GM21786 (cell line): Measurements from ENCODE around the gene APOBEC3H.

Source experiments
- ATAC-seq: cut with Tn5 transposase; IDR thresholded peaks from one replicate; pipeline ENCODE4 v1.9.1; 2021; ENCODE audit not compliant: unreplicated experiment

The APOBEC3H gene

GRCh38 chr22:39081016-39081415 lies 16.0 kb upstream of the APOBEC3H start:
- ATAC-seq: no peak

DNA sequence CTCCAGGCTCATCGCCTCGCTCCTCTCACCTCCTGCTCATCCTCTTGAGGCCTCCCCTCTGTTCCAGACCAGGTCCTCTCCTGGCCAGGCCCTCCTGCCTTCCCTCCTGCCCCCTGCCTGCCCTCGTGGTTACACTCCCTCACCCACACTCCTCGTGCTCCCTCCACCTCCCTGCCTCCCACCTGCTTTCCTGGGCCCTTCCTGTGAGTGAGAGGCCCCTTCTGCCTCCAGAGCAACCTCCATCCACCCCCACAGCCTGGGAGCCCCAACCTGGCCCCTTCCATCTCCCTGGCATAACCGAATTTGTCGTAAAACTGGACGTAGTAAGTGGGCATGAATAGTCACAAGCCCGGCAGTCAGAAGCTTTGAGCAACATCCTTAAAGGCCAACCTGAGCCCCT lies 15.4 kb upstream of the APOBEC3H start:
- no peak for ATAC-seq

DNA sequence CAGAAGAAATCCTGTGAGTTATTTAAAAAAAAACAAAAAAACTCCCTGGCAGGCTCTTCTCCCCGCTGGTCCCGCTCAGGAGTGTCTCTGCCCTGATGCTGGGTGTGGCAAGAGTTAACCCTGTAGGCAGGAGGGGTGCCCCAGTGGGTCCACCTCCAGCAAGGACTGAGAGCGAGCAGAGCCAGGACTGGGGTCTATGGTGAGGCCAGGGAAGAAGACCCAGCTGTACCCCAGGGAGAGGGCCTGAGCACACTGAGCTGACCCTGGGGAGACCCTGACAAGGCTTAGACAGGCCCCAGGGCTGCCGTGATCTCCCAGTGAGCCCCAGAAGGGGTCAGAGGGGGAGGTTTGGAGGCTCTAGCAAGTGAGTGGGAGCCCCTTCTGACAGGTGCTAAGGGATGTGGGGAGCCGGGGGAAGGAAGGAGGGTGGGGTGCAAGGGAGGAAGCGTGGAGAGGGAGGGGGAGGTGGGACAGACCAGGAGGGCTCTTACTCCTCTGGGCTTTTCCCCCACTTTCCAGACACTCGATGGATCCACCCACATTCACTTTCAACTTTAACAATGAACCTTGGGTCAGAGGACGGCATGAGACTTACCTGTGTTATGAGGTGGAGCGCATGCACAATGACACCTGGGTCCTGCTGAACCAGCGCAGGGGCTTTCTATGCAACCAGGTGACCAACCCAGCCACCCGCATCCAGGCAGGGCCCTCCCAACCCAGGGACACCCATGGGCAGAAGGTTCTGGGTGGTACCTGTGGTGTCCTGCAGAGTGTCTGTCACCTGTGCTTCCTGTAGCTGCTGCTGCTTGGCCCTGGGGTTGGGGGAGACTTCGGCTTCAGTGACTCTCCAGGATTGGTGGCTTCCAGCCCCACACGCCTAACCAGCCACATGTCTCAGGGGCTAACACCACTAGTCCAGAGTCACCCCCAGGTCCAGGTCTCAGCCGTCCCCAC lies 13.6 kb upstream of the APOBEC3H start:
- ATAC-seq: no peak

DNA sequence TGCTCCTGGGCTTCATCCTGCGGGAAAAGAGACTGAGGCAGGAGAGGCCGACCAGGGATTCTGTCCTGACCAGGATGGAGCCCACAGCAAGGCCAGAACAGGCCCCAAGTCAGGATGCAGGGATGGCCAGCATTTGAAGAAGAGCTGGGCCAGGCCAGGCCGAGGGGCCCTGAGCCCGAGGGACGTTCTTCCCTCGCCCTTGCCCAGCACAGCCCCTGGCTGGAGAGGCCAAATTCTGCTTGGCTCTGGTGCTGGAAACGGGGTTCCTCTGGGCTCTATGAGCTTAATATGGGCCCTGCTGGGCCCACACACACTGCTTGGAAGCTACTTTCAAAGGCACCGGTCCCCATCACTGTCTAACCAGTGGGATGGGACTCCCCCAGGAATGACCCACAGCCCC lies 12.4 kb upstream of the APOBEC3H start:
- ATAC-seq: no peak

DNA sequence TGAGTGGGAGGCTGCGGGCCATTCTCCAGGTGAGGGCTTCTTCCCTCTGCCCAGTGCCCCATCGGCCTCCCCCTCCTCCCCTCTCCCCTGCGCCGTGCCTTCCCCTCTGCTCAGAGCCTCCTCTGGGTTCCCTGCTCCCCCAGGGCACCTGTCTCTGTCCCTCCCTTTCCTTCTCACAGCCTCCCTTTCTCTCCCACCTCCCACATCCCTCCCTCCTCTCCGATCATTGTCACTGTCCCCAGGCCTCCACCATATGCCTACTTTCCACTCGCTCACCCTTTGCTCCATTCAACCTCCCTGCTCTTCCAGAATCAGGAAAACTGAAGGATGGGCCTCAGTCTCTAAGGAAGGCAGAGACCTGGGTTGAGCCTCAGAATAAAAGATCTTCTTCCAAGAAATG lies 9.9 kb upstream of the APOBEC3H start:
- no peak for ATAC-seq

GRCh38 chr22:39087881-39088684 lies 9.0 kb upstream of the APOBEC3H start:
- ATAC-seq: no peak

GRCh38 chr22:39088685-39089032 lies 8.4 kb upstream of the APOBEC3H start:
- no peak for ATAC-seq

- ATAC-seq: no peak
These were observed 7.1 kb upstream of the APOBEC3H start for GRCh38 chr22:39089928-39090327.

DNA sequence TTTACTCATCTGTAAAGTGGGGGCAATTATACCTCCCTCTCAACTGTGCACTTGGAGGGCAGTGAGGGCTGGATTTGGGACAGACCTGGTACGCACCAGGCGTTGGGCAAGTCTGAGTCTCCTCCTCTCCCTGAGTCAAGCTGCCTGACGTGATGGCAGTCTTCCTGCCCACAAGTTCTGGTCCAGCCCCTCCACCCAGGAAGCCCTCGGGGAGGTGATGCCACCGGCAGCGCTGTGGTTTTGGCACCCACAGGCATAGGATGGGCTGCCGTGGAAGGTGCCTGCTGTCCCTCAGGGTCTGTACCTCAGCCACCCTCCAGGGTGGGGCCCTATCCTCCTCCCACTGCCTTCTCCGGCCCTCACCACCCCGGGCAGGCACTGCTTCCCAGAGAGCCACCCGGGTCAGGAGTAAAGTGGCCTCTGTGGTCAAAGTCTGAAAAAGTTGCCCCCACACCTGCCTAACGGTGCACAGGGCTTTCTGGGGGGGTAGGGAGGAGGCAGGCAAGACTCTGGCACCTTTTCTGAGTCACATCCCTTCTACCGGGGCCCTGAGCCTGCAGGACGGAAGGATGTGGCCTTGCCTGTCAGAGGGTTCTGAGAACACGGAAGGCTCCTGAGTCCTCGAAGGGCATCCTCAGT lies 6.5 kb upstream of the APOBEC3H start:
- ATAC-seq: no peak

DNA sequence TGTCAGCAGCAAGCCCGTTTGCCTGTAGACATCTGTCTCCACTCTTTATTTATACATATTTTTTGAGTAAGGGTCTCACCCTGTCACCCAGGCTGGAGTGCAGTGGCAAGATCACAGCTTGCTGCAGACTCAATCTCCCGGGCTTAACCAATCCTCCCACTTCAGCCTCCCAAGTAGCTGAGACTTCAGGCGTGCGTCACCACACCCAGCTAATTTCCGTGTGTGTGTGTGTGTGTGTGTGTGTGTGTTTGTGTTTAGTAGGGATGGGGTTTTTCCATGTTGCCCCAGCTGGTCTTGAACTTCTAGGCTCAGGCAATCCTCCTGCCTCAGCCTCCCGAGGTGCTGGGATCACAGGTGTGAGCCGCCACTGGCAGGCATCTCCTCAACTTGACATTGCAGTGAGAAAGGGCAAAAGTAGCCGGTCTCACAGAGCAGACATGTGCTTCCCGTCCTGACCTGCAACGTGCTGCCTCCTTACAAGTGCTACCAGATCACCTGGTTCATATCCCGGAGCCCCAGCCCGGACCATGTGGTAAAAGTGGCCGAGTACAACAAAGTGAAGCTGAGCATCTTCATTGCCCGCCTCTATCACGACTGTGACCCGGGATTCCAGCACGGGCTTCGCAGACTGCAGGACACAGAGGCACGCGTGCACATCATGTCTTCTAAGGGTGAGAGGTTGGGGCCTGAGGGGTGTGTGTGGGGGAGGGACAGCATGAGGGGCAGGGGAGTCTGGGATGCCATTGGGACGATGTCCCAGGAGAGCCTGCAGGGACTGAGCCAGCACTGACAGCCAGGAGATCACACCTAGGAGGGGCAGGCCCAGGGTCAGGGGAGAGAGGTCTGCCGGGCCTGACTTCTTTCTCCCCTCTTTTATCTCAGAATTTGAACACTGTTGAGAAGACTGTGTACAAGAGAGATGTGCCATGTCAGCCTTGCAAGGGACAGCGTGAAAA lies 5.6 kb upstream of the APOBEC3H start:
- ATAC-seq: no peak

GRCh38 chr22:39092111-39092862 lies 4.8 kb upstream of the APOBEC3H start:
- no peak for ATAC-seq

DNA sequence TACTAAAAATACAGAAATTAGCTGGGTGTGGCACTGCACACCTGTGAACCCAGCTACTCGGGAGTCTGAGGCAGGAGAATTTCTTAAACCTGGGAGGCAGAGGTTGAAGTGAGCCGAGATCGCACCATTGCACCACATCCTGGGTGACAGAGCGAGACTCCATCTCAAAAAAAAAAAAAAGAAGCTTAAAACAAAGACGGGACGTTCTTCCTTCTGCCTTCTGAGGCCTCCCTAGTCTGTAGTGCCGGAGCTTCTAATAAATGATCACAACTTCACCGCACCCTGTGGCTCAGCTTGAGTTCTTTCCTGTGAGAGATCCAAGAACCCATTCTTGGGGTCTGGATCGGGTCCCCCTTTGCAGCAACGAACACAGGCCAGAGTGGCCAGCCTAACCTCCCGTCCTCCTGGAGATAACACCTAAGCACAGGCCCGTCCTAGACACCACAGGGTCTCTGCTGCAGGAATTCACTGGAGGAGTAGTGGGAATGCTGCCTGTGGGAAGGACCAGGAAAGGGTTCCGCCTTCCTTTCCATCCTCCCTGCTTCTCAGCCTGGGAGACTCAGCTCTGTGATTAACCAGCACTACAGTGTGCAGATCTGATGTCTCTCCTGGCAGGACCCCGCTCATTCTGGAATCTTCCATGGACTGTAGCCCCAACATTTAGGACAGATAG lies 2.2 kb upstream of the APOBEC3H start:
- ATAC-seq: no peak

- ATAC-seq: no peak
These were observed 1.1 kb upstream of the APOBEC3H start for GRCh38 chr22:39095971-39096370.

GRCh38 chr22:39098026-39098425 lies 982 bp downstream of the APOBEC3H start:
- no peak for ATAC-seq

GRCh38 chr22:39098576-39098975 lies 1.5 kb downstream of the APOBEC3H start:
- ATAC-seq: no peak

- no peak for ATAC-seq
These were observed 4.2 kb downstream of the APOBEC3H start for GRCh38 chr22:39101226-39101625.

GRCh38 chr22:39103431-39103830 lies 6.4 kb downstream of the APOBEC3H start:
- ATAC-seq: no peak

GRCh38 chr22:39106326-39106725 lies 9.3 kb downstream of the APOBEC3H start:
- ATAC-seq: no peak

DNA sequence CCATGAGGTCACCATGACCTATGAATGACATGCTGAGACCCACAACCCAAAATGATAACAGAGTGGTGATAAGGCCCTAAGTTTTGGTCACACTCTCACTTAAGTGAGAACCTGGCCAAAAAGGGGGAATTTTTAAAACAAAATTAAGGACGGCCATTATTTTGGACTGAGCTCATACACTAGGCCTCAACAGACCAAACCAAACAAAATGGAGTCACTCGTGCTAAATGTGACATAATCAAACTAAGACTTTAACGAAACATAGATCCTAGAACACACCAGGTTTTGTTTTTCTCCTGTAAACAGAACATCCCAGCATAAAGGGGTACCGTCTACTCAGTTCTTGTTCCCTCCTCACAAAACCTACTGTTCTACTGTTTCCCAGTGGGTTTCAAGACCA lies 11.4 kb downstream of the APOBEC3H start:
- no peak for ATAC-seq
